Ishikawa (cell line): ENCODE results near the gene KCNK17.

Experiments
- EP300 ChIP-seq: IDR thresholded peaks from 2 replicates; pipeline ENCODE4 v1.6.1; 2012; ENCODE audit warnings: borderline replicate concordance
- YY1 ChIP-seq: IDR thresholded peaks from 2 replicates; pipeline ENCODE4 v1.6.1; 2012; ENCODE audit warnings: low read depth
- ZBTB7A ChIP-seq: IDR thresholded peaks from 2 replicates; pipeline ENCODE4 v1.6.1; 2012; ENCODE audit warnings: low read depth

DNA sequence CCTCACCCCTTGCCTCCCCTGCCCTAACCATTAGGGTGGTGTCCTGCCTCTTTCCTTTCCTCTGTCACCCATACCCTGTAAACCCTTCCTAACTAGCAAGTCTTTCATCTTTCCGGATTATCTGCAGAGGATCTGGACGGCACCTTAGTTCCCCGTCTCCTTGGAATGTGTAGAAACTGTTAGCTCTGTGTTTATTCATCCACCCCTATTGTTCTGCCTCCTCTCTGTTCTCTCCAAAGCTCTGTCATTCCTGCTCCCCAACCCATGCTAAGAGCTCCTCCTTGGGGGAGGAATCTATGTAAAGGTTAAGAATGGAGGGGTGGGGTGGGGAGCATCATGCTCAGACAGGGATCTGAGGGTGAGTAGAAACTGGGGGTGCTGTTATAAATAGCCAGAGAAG, 45.5 kb downstream of the KCNK17 start:
- TF ChIP-seq ZBTB7A (no peak), EP300 (no peak), YY1 (no peak)
